ACHN (cell line): ENCODE measurements around the gene TP53BP2.
"Not testable (repeated sequence)": the region's sequence is repeated elsewhere in the genome, so short reads cannot be mapped to it uniquely, and the experiment has no call there.

Source experiments
- DNase-seq: peaks from one replicate; pipeline ENCODE4 v3.0.0-alpha.2; 2015
- in situ Hi-C: cut with HindIII; loops from 2 replicates; pipeline ENCODE4 v1.10.0; 2017; ENCODE audit warnings: low sequenced_read_pairs, low pct_ligation_motif_present, low pct_unique_long_range_greater_than_20kb

TP53BP2 gene

DNA sequence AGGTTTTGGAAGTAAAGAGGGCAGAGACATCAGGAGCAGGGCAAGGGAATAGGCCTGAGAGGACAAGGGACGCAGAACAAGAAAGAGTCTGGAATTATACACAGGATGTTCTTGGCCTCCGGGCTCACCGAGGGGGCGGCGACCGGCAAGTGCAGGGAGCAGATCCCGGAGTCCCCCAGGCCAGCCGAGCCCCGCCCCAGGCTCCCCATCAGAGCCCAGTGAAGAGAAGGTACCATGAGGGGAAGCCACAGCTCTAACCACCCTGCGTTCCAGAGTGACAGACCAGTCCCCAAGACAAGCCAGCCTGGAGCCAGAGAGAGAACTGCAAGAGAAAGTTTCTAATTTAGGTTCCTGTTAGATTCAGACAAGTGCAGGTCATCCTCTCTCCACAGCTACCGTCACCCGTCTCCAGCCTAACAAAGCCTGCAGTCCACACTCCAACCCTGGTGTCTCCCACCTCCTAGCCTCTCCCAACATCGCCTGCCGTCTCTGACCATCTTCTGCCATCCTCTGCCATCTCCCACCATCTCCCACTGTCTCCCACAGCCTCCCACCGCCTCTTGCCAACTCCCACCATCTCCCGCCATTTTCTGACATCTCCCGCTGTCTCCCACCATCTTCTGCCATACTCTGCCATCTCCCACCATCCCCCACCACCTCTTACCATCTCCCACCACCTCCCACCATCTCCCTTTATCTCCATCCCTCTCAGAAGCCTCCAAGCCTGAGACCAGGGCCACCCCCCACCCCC is 90.9 kb downstream of the TP53BP2 start:
- no peak for DNase-seq
- in situ Hi-C loops: no loop called here

DNA sequence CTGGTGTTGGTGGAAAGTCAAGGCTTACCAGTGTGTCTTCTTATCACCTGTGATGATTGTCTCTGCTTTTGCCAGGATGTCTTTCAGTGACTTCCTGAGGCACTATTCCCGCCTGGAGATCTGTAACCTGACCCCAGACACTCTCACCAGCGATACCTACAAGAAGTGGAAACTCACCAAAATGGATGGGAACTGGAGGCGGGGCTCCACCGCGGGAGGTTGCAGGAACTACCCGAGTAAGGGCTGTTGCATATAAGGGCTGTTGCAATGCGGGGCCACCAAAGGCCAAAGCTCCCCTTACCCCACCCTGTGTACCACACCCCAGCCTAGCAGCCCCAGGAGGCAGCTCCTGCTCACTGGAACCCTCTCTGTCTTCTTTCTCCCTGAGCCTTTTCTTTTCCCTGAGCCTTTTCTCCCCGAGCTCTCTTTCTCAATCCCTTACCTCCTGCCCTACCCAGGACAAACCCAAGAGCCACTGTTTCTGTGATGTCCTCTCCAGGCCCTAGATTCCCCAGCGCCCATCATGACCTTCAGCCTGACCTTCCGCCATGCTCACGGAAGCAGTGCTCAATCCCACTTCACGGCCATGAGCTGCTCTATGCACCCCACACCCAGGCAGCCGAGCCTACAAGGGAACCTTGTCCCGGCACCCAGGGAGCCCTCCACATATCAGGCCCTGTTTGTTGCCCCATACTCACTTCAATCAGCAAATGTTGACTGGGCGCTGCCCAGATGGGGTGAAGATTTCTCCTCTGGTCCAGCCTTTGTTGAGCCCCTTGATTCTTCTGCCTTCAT is 92.8 kb downstream of the TP53BP2 start:
- in situ Hi-C loops: no loop called here
- DNase-seq: no peak

DNA sequence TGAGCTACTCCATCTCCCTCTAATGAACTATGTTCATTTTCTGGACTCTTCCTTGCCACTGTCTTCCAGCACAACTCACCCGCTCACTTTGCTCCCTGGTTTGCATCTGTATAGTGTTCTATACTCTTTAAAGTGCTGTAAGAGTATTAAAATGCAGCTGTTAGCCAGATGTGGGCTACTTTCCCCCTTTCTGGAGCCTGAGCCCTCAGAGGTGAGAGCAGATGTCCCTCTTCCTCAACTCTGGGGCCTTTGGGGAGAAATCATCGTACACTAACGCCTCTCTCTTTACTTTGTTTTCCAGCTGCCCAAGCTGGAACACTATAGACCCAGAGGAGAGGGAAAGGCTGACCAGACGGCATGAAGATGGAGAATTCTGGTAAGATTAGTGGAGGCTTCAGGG is 94.1 kb downstream of the TP53BP2 start:
- in situ Hi-C loops: no loop called here
- DNase-seq: no peak

DNA sequence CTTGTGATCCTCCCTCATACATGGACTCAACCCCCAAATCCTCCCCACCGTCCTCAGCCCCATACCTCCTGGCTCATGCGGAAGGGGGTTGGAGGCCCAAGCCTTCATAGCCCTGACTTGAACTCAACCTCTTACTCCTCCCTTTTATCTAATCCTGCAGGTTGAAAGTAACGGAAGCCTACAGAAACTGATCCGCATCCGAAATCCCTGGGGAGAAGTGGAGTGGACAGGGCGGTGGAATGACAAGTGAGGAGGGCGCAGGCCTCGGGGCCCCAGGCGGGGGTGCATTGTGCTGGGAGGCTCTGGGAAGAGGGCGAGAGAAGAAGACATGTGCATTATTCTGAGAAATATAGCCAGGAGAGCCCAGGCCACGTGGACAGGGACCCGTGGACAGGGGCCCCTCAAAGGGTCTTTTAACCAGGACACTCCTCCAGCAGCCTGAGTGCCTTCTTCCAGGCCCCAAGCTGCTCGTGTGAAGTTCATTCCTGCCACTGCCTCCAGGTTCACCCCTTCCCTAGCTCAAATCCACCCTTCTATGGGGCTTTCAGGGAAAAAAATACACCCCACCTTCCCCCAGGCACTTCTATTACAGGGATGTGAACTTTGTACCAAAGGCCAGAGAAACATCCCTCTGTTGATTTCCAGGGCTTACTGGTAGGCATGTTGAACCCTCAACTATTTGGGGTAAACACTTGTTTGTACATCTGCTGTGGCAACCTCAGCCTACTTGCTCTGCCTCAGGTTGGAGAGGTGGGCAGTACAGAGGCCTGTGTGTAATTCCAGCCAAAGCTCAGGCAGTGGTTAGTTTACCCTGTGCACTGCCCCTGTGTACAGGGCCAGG is 94.8 kb downstream of the TP53BP2 start:
- in situ Hi-C loops: no loop called here
- no peak for DNase-seq

DNA sequence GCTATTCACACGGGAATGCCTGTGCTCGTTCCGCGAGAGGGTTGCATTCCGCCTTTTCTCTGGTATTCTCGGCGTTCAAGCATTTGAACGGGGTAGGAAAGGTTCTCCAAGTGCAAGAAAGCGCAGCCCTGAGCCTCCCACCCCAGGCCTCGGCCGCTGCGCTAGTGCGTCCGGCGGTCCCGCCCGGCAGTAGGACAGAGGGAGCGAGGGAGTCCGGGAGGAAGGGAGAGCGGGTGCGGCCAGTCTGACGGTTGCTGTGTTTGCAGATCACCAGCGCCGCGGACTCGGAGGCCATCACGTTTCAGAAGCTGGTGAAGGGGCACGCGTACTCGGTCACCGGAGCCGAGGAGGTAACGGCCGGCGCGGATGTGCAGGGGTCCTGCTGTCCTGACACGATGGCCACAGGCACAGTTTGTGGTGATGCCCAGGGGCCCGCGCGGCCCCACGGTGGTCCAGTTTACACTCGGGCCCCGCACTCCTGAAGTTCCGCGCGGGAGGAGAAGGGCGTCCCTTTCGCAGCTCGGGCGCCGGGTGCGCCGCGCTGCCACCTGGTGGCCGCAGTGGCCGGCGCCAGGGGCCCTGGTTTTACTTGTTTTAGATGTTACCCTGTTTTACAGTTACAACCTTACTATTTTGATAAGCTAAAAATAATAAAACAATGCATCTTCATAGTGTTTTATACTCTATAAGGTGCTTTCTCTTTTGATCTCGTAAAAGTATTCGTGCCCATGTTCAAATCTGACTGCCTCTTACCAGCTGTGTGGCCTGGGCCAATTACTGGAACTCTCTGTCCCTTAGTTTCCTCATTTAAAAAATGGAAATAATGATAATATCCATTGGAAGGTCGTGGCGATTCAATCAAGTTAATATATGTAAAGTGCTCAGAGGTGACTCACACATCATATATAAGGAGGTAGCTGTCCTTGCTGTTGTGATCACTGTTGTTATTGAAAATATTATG is 96.7 kb downstream of the TP53BP2 start:
- in situ Hi-C loops: no loop called here
- peak; percentile 35 for DNase-seq

DNA sequence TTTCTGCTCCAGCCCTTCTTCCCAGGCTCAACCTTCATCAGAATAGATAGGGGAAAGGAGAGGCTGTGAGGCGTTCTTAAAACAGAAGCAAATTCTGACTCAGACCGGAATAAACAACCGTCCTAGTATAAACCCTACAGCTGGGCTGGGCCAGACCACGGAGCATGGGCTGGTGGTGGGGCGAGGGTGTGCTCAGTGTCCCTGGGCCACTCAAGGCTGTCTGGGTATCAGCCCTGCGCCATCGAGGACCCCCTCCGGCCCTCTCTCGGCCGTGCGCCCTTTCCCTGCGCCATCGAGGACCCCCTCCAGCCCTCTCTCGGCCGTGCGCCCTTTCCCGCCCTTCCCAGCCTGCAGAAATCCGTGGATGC is 97.4 kb downstream of the TP53BP2 start:
- in situ Hi-C loops: no loop called here
- no peak for DNase-seq

DNA sequence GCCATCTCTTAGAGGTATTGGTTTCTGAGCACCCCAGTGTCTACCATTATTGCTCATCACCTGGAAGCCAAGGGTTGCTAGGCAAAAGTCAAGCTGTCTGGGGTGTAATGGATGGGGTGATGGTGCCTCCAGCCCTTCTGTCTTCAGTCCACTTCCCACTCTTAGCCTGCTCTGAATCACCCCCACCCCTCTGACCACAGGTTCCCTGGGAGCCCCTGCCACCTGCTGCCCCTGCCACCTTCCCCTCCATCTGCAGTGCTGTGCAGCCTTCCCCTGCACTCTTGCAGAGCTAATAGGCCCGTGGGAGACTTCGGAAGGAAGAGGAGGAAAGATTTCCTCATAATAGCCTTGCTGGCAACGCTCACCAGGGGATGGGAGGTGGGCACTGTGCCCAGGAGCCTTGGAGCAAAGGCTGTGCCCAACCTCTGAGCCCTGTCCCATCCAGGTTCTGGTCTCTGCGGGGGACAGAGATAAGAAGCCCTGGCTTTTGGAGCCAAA is 97.9 kb downstream of the TP53BP2 start:
- in situ Hi-C loops: no loop called here
- no peak for DNase-seq

DNA sequence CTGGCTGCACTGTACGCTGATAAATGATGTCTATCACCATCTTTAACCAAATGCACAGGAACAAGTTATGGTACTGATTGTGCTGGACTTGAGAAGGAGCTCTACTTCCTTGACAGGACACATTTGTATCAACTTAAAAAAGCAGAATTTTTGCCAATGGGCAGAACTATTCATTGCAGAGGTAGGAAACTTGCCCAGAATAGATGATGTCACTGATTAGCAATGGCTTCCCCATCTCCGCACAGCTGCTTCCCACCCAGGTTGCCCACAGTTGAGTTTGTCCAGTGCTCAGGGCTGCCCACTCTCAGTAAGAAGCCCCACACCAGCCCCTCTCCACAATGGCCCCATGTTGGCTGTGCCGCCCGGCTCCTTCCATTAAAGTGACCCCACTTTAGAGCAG is 100.0 kb downstream of the TP53BP2 start:
- in situ Hi-C loops: no loop called here
- no peak for DNase-seq

DNA sequence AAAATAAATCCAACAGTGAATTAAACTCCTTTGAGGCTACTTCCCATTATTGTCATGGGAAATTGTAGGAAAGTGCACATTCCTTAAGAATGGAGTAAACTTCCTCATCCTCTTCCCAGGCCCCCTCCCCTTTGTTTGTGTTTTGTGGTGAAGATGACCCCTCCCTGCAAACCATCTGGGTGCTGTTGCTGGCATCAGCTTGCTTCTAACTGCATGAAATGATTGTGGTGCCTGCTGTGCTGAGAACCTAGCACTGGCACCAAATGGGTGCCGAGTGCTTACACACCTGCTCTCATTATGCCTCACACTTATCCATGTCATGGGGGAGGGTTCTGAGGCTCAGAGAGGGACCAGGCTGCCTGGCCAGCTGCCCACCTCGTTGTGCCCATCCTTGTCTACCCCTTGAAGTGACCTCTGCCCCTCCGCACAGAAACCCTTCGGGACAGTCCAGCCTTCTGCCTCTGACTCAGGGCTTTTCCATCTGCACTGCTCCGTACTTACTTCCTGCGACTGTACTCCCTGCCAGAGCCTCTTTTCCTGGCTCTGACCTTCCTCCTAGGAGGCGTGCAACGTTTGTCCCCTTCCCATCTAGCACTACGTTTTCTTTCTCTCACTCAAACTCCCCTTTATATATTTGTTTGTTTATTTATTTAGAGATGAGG is 102.8 kb downstream of the TP53BP2 start:
- in situ Hi-C loops: no loop called here
- DNase-seq: no peak

DNA sequence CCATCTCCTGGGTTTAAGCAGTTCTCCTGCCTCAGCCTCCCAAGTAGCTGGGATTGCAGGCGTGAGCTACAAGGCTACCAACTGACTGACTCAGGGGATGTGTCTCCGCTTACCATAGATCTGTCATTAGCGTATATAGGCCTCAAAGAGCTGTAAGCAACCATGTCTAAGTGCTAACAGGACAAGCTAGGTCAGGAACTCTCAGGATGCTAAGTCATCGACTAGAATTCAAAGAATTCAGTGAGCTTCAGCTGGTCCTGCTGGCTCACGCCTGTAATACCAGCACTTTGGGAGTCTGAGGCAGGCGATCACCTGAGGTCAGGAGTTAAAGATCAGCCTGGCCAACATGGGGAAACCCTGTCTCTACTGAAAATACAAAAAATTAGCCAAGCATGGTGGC is 103.9 kb downstream of the TP53BP2 start:
- DNase-seq: peak; percentile 38
- in situ Hi-C loops: no loop called here

DNA sequence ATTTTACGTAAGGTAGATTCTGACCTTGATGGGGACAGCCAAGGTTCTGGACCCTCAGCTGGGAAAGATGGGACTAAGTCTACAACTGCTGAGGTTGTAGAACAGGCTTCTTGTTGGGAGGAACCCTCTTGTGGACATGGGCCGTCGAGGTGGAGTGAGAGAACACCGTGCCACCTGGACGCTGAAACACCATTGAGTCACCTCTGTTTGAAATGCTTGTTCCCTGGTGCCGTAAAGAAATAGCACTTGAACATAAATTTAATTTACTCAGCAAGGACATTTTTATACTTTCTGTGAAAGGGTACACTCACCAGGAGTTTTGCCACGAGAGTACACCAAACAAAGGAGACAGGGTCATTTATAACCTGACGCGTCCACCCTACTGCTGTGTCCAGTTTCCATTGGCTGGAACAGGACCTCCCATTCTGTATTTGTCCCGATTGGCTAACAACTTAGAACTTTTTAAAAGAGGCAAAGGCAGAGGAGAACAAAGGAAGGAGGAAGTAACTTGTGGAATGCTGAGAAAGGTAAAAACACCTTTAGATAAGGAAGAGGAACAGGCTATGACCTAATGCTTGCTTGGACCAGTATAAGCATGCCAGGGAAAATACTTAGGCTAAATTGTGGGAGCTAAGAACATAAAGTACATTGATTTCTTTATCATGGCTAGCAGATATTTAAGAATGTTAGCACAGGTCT is 105.6 kb downstream of the TP53BP2 start:
- DNase-seq, in situ Hi-C loops: not testable (repeated sequence)

DNA sequence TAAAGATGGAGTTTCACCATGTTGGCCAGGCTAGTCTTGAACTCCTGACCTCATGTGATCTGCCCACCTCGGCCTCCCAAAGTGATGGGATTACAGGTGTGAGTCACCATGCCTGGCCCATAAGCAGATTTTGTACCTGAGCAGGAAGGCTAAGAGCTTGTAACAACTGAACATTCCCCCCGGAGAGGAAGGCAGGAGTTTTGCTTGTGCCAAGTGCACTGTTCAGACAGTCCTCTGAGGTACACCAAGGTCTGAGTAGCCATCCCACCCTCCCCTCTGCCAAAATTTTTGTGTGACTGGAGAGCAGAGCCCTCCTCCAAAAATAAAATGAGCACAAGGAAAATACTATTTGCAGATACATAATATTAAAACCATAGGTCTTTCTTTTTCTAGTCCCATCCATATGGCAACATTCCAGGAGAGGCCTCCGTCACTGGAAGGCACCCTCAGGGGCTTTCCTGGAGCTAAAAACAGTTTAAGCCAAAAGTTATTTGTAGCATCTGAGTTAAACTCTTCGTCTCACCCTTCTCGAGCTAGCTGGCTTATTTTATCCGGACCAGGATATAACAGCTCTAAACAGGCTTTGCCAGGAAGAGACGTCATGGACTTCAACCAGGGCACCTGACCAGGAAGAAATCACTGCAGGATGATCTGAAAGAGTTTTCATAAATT is 106.2 kb downstream of the TP53BP2 start:
- DNase-seq: no peak
- in situ Hi-C loops: no loop called here

DNA sequence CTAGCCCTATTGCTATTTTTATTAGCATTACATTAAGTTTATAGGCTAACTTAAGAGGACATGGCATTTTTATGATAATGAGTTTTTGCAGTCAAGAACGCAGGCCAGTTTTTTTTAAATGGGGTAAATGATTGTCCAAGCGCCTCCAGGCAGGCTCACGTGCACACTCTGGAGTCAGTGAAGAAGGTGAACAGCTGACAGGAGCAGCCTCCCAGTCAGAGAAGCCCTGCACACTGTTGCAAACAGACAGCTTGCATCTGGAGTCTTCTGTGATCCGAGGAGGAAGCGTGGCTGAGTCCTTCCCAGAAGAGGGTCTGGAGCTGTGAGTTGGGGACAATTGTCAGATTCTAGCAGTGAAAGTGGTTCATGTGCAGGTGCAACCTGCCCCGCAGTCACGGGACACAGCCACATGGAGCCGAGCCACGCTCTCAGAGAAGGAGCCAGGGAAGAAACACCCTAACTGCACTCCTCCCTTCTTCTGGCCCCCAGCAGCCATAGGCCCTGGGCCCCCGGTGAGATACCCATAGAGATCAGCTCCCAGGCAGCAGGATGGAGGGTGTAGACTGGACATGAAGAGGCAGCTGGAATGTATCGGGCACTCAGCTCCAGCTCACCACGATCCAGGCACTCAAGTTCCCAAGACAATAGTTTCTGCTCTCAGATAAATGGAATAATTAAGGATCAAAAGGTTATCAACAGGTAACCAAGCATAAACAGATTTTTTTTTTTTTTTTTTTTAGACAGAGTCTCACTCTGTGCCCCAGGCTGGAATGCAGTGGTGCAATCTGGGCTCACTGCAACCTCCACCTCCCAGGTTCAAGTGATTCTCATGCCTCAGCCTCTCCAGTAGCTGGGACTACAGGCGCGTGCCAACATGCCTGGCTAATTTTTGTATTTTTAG is 107.0 kb downstream of the TP53BP2 start:
- in situ Hi-C loops: no loop called here
- DNase-seq: peak; percentile 54

DNA sequence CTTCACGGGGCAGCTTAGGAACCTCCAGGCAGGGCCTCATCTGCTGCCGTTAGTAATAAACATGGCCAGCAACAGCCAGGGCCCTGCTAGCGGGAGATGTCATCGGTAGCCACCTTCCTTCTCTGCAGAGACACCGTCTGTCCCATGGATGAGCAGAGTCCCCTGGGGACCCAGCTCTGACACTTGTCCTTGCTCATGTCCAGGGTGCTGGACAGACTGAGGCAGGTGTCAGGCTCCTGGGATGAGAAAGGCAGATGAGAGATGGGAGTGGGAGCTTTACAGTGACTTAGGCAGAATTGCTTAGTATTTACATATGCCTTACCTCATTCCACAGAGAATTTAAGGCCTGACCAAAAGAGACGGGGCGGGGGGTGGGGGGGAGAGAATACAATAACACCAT is 108.4 kb downstream of the TP53BP2 start:
- no peak for DNase-seq
- in situ Hi-C loops: no loop called here

DNA sequence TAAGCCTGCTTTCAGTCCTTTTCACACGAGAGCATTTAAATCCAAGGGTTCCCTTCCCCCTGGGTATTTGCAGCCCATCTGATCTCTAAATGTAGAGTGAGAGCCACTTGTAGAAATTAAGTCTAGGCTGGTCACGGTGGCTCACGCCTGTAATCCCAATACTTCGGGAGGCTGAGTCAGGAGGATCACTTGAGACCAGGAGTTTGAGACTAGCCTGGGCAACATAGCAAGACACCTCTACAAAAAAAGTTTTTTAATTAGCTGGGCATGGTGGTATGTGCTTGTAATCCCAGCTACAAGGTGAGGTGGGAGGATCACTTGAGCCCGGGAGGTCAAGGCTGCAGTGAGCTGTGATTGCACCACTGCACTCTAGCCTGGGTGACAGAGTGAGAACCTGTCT is 109.1 kb downstream of the TP53BP2 start:
- DNase-seq, in situ Hi-C loops: not testable (repeated sequence)
